ENCODE results near the gene PROK1. TPM values are rescaled to one million over a fixed set of nuclear protein-coding genes. Genes with fewer than 3 reads are reported as not detected.

Gene PROK1
- total RNA-seq, 6 experiments from 2014 or later: not detected

- Mint-ChIP-seq H3K4me3 (no peak overlapping the region), H3K9me3 (no peaks in the 10 kb centered on the region), H3K36me3 (ENCODE audit: low read depth) (no peaks in the 10 kb centered on the region), H3K27me3 (ENCODE audit: insufficient read depth) (peaks cover 28% of the 10 kb centered on the region), H3K4me1 (ENCODE audit: low read depth) (no peaks in the 10 kb centered on the region), H3K27ac (no peak overlapping the region)
- DNase-seq: no peak
- TF ChIP-seq, protein P1, sequence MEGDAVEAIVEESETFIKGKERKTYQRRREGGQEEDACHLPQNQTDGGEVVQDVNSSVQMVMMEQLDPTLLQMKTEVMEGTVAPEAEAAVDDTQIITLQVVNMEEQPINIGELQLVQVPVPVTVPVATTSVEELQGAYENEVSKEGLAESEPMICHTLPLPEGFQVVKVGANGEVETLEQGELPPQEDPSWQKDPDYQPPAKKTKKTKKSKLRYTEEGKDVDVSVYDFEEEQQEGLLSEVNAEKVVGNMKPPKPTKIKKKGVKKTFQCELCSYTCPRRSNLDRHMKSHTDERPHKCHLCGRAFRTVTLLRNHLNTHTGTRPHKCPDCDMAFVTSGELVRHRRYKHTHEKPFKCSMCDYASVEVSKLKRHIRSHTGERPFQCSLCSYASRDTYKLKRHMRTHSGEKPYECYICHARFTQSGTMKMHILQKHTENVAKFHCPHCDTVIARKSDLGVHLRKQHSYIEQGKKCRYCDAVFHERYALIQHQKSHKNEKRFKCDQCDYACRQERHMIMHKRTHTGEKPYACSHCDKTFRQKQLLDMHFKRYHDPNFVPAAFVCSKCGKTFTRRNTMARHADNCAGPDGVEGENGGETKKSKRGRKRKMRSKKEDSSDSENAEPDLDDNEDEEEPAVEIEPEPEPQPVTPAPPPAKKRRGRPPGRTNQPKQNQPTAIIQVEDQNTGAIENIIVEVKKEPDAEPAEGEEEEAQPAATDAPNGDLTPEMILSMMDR (IDR thresholded peaks at IDR 0.05): no peak
Observed at GRCh38 chr1:110457206-110457605, 6.3 kb downstream of the PROK1 start.

DNA sequence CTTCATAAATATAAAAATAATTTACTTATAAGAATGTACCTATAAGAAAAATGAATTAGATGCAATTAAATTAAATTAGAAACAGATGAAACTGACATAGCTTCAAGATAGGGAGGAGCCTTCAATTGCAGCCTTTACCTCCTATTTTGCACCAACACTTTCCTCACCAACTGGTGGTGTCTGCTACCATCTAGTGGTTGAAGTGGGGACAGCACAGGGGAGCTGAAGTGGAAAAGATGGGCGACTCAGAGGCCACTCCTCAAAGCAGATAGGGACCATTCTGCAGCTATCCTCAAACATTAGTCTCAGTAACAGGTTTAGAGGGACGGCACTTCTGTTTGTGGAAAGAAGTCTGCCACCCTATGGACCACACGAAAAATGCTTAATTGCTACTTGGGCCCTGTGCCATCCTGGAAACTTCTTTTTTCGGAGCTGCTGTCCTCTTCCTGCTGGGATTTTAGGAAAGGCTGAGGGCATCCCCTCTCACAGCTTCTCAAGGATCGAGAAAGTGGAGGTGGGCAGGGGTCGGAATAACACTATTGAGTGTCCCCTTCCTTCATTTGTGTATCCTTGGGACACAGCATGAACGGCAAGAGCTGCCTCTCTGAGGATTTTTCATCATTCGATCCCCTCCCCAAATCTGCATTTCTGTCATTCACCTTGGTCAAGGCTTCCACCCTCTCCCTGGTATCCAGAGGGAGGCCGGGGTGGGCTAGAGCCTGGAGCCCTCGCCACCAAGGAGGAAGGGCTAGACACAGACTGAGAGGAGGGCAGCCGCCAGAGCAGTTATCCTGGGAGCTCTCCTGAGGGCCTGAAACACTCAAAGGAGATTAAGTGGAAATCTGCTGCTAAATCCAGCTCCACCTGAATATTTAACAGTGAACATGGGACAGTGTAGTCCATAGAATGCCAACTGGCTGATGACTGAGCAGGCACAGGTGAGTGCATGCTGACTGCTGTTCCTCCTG is 9.6 kb downstream of the PROK1 start:
- Mint-ChIP-seq H3K4me3 (no peak overlapping the region), H3K27me3 (ENCODE audit: insufficient read depth) (peaks cover 16% of the 10 kb centered on the region), H3K27ac (no peak overlapping the region), H3K9me3 (no peaks in the 10 kb centered on the region), H3K4me1 (ENCODE audit: low read depth) (peaks cover 18% of the 10 kb centered on the region), H3K36me3 (ENCODE audit: low read depth) (no peaks in the 10 kb centered on the region)
- DNase-seq: peak; percentile 72
- TF ChIP-seq, protein P1 (IDR thresholded peaks at IDR 0.05): peak; percentile 98

- no peak for DNase-seq
- H3K36me3 Mint-ChIP-seq (ENCODE audit: low read depth): no peaks in the 10 kb centered on the region
- H3K4me1 Mint-ChIP-seq (ENCODE audit: low read depth): peaks cover 18% of the 10 kb centered on the region
- H3K9me3 Mint-ChIP-seq: no peaks in the 10 kb centered on the region
- H3K27ac Mint-ChIP-seq: no peak overlapping the region
- H3K4me3 Mint-ChIP-seq: no peak overlapping the region
- TF ChIP-seq, protein P1 (IDR thresholded peaks at IDR 0.05): no peak
- H3K27me3 Mint-ChIP-seq (ENCODE audit: insufficient read depth): peaks cover 23% of the 10 kb centered on the region
Observed at GRCh38 chr1:110462093-110462492, 11.1 kb downstream of the PROK1 start.

DNA sequence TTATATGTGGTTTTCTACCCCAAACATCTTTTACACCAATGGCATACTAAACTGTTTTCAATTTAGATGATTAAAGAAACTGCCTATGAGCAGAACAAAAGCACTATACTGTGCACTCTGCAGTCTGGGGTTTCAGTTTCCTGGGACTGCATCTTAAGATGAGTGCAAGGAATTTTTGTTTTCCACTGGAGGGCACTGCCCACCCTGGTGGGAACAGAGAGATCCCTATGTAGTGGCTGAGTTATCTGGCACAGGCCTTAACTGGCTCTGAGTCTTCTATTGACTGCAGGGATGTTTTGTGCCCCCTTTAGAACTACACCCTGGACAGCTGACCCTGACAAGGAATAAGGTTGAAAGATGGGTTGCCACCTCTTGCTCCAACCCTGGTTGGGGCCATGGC is 12.0 kb downstream of the PROK1 start:
- DNase-seq: no peak
- Mint-ChIP-seq H3K27me3 (ENCODE audit: insufficient read depth) (peaks cover 19% of the 10 kb centered on the region), H3K4me3 (no peak overlapping the region), H3K27ac (no peak overlapping the region), H3K4me1 (ENCODE audit: low read depth) (peaks cover 18% of the 10 kb centered on the region), H3K36me3 (ENCODE audit: low read depth) (no peaks in the 10 kb centered on the region), H3K9me3 (no peaks in the 10 kb centered on the region)
- TF ChIP-seq, protein P1 (IDR thresholded peaks at IDR 0.05): peak; percentile 35; the same call in 1 of the 2 replicates

GRCh38 chr1:110463725-110464124 is 12.8 kb downstream of the PROK1 start:
- Mint-ChIP-seq H3K4me3 (no peak overlapping the region), H3K27ac (no peak overlapping the region), H3K9me3 (no peaks in the 10 kb centered on the region), H3K36me3 (ENCODE audit: low read depth) (no peaks in the 10 kb centered on the region), H3K27me3 (ENCODE audit: insufficient read depth) (peaks cover 19% of the 10 kb centered on the region), H3K4me1 (ENCODE audit: low read depth) (peaks cover 18% of the 10 kb centered on the region)
- no peak for DNase-seq
- TF ChIP-seq, protein P1 (IDR thresholded peaks at IDR 0.05): no peak

Measured in HFFc6 (cell line).